Measurements from ENCODE around the gene KCNQ2. TPM values are rescaled to one million over a fixed set of nuclear protein-coding genes. Genes with fewer than 3 reads are reported as not detected.

KCNQ2 gene
- total and polyA plus RNA-seq, 10 of the 15 experiments (the other 5 are each of a cell fraction or from before 2014, with no cell fraction given) = 0.06 to 0.49 (median 0.26) TPM; not detected in 7

- FAIRE-seq = no peak
- WGBS (ENCODE audit: insufficient coverage, insufficient replicate concordance, low lambda C conversion rate, missing lambda C conversion rate) = 81% methylated on average over 24 of the region's 24 CpGs
Observed at GRCh38 chr20:63444548-63444947, 27.9 kb downstream of the KCNQ2 start.

More at GRCh38 chr20:63444548-63444947, 27.9 kb downstream of the KCNQ2 start:
- in situ Hi-C loops (cut with MboI) (no loop called here), intact Hi-C loops (cut with micrococcal nuclease; ENCODE audit: unreplicated experiment) (no loop called here)
- CTCF ChIA-PET = no interaction called here
- Histone ChIP-seq H3K4me3 (no peak overlapping the region), H3K9me3 (replicated peaks; ENCODE audit: control insufficient read depth, insufficient read depth, low read length) (no peaks in the 10 kb centered on the region; the same call in 2 of the 3 replicates), H2AFZ (ENCODE audit: control insufficient read depth, low read depth, low read length) (no peak overlapping the region), H3K4me2 (ENCODE audit: control insufficient read depth, insufficient read depth) (no peak overlapping the region), H4K20me1 (ENCODE audit: control insufficient read depth, insufficient read depth) (no peaks in the 10 kb centered on the region), H3K36me3 (ENCODE audit: control insufficient read depth in 2 of 2, insufficient read depth in 2 of 2, low read length in 1 of 2) (no peaks in the 10 kb centered on the region), H3K79me2 (ENCODE audit: control insufficient read depth, insufficient read depth, low read length) (no peaks in the 10 kb centered on the region), H3K27me3 (replicated peaks in 1 of 2; ENCODE audit: control insufficient read depth in 2 of 2, insufficient read depth in 2 of 2, low read length in 1 of 2) (no peaks in the 10 kb centered on the region), H3K4me1 (ENCODE audit: control insufficient read depth, insufficient read depth, low read length) (peaks cover 16% of the 10 kb centered on the region), H3K9ac (ENCODE audit: control insufficient read depth, insufficient read depth, low read length) (no peak overlapping the region), H3K27ac (ENCODE audit: control insufficient read depth, insufficient read depth) (no peak overlapping the region)
- ATAC-seq = no peak
- SMC1A ChIA-PET (ENCODE audit: uncharacterized antibody, unreplicated experiment) = no interaction called here
- BruUV-seq (replicated peaks) = no TSS peak
- RAD21 ChIA-PET (ENCODE audit: unreplicated experiment) = no interaction called here
- POLR2A ChIA-PET = no interaction called here
- DNase-seq (ENCODE audit: low read depth, low spot score) = no peak
- TF ChIP-seq KAT2A (conservative IDR thresholded peaks at IDR 0.05; ENCODE audit: control insufficient read depth, low read depth, low read length) = no peak
- no peak for TF ChIP-seq RUNX3 (IDR thresholded peaks at IDR 0.05; ENCODE audit: low read length)
- no peak for TF ChIP-seq BHLHE40 (IDR thresholded peaks at IDR 0.05; ENCODE audit: borderline replicate concordance in 1 of 2, low read depth in 2 of 2, low read length in 1 of 2)
- TF ChIP-seq PAX8 (IDR thresholded peaks at IDR 0.05) = no peak
- TF ChIP-seq TCF7 (IDR thresholded peaks at IDR 0.05; ENCODE audit: borderline replicate concordance) = no peak
- TF ChIP-seq ESRRA (IDR thresholded peaks at IDR 0.05; ENCODE audit: low read length) = no peak
- TF ChIP-seq SIX5 (IDR thresholded peaks at IDR 0.05; ENCODE audit: low read depth, low read length, severe bottlenecking) = no peak
- no peak for TF ChIP-seq TAF1 (IDR thresholded peaks at IDR 0.05; ENCODE audit: borderline replicate concordance, low read depth, low read length)
- TF ChIP-seq BACH1 (IDR thresholded peaks at IDR 0.05; ENCODE audit: borderline replicate concordance) = no peak
- no peak for TF ChIP-seq TCF3 (IDR thresholded peaks at IDR 0.05; ENCODE audit: borderline replicate concordance, insufficient read depth, low read depth, low read length)
- TF ChIP-seq ZNF687 (IDR thresholded peaks at IDR 0.05) = no peak
- no peak for TF ChIP-seq CHD1 (IDR thresholded peaks at IDR 0.05; ENCODE audit: low read depth, low read length)
- no peak for TF ChIP-seq IRF5 (IDR thresholded peaks at IDR 0.05; ENCODE audit: borderline replicate concordance)
